ENCODE data around the gene DGCR6L.
"Not testable (repeated sequence)": the region's sequence is repeated elsewhere in the genome, so short reads cannot be mapped to it uniquely, and the experiment has no call there.

The DGCR6L gene

GRCh38 chr22:20324139-20324516 is 4.3 kb upstream of the DGCR6L start:
- no peak for FAIRE-seq

- FAIRE-seq: not testable (repeated sequence)
These were observed 1.8 kb upstream of the DGCR6L start for GRCh38 chr22:20321552-20322211.

GRCh38 chr22:20320659-20321551 is 1.0 kb upstream of the DGCR6L start:
- not testable (repeated sequence) for FAIRE-seq

GRCh38 chr22:20319041-20319744 is 667 bp downstream of the DGCR6L start:
- no peak for FAIRE-seq

GRCh38 chr22:20318043-20318688 is 1.7 kb downstream of the DGCR6L start:
- FAIRE-seq: not testable (repeated sequence)

GRCh38 chr22:20317402-20318042 is 2.3 kb downstream of the DGCR6L start:
- peak; percentile 73 for FAIRE-seq

GRCh38 chr22:20316844-20317401 is 2.9 kb downstream of the DGCR6L start:
- no peak for FAIRE-seq

GRCh38 chr22:20316217-20316843 is 3.5 kb downstream of the DGCR6L start:
- FAIRE-seq: no peak

- FAIRE-seq: no peak
These were observed 4.3 kb downstream of the DGCR6L start for GRCh38 chr22:20315337-20316216.

- not testable (repeated sequence) for FAIRE-seq
These were observed 5.0 kb downstream of the DGCR6L start for GRCh38 chr22:20314741-20315336.

- not testable (repeated sequence) for FAIRE-seq
These were observed 5.7 kb downstream of the DGCR6L start for GRCh38 chr22:20314206-20314605.

GRCh38 chr22:20313306-20314077 is 6.4 kb downstream of the DGCR6L start:
- FAIRE-seq: not testable (repeated sequence)

- no peak for FAIRE-seq
These were observed 7.3 kb downstream of the DGCR6L start for GRCh38 chr22:20312396-20313191.

GRCh38 chr22:20311249-20312062 is 8.4 kb downstream of the DGCR6L start:
- not testable (repeated sequence) for FAIRE-seq

GRCh38 chr22:20310773-20311172 is 9.1 kb downstream of the DGCR6L start:
- FAIRE-seq: not testable (repeated sequence)

- FAIRE-seq: not testable (repeated sequence)
These were observed 9.7 kb downstream of the DGCR6L start for GRCh38 chr22:20310180-20310579.

Measured in A204.1 (cell line).